ENCODE measurements around the gene TBC1D10A. TPM values are rescaled to one million over a fixed set of nuclear protein-coding genes. Genes with fewer than 3 reads are reported as not detected.

Gene TBC1D10A
- total RNA-seq, 1 experiment from 2014 or later: 8.4 TPM

- no peak for DNase-seq
- H3K18ac ChIP-seq (ENCODE audit: insufficient read length, low read depth, low read length): no peak overlapping the region
- no peak overlapping the region for H3K23ac ChIP-seq (ENCODE audit: insufficient read length, low read depth, low read length)
- no peak overlapping the region for H3K14ac ChIP-seq (ENCODE audit: insufficient read depth, low read length)
- H4K8ac ChIP-seq (replicated peaks; ENCODE audit: insufficient read length, low read depth, low read length): no peak overlapping the region
- H3K79me2 ChIP-seq (ENCODE audit: insufficient read depth, low read length): no peaks in the 10 kb centered on the region
- no peak overlapping the region for H3K4me2 ChIP-seq (ENCODE audit: insufficient read depth, insufficient read length, low read length)
- no peak overlapping the region for H3K9ac ChIP-seq (ENCODE audit: extremely low read depth, insufficient read length, low read length)
- no peak overlapping the region for H2BK120ac ChIP-seq (ENCODE audit: low read depth, low read length, poor library complexity, severe bottlenecking)
- no peak overlapping the region for H4K5ac ChIP-seq (ENCODE audit: insufficient read length, low read depth, low read length)
- no peak overlapping the region for H2AFZ ChIP-seq (ENCODE audit: low read length)
- Mint-ChIP-seq H3K27me3 (ENCODE audit: low read depth) (no peaks in the 10 kb centered on the region; the same call in 1 of the 2 replicates), H3K4me1 (peaks cover 4 to 8% of the 10 kb centered on the region in 2 experiments; a peak in 3 of 4 replicates), H3K27ac (peak overlapping the region; percentile 46 to 75 (median 73); a peak in 4 of 7 replicates), H3K9me3 (peaks cover 0 to 1% of the 10 kb centered on the region in 2 experiments; a peak in 1 of 5 replicates), H3K4me3 (no peak overlapping the region), H3K36me3 (ENCODE audit: insufficient read depth in 1 of 3, low read depth in 3 of 3) (peaks cover 0 to 6% (median 0%) of the 10 kb centered on the region in 3 experiments; a peak in 1 of 7 replicates)
- H3K23me2 ChIP-seq (ENCODE audit: insufficient read length, low read depth, low read length, poor library complexity, severe bottlenecking): no peaks in the 10 kb centered on the region
- no peak overlapping the region for H3T11ph ChIP-seq (ENCODE audit: low read length)
- no peak overlapping the region for H3K56ac ChIP-seq (ENCODE audit: insufficient read length, low read depth, low read length)
- no CpG with 5 or more reads among the region's 9 CpGs for WGBS (ENCODE audit: extremely low coverage, insufficient read length, low lambda C conversion rate)
- H3K27me3 ChIP-seq (ENCODE audit: insufficient read depth, low read length): no peaks in the 10 kb centered on the region
- H2BK12ac ChIP-seq (ENCODE audit: insufficient read length, low read depth, low read length): no peak overlapping the region
- no peak overlapping the region for H3K4ac ChIP-seq (ENCODE audit: low read depth, low read length)
- no peak for TF ChIP-seq CTCF (conservative IDR thresholded peaks at IDR 0.05)
- H2BK20ac ChIP-seq (ENCODE audit: low read depth, low read length, poor library complexity, severe bottlenecking): no peak overlapping the region
- no peak overlapping the region for H2AK5ac ChIP-seq (ENCODE audit: insufficient read length, low read length)
- H3K9me3 ChIP-seq (ENCODE audit: control insufficient read depth, low read depth, low read length): no peaks in the 10 kb centered on the region
- H3K79me1 ChIP-seq (ENCODE audit: insufficient read depth, low read depth, low read length, poor library complexity, severe bottlenecking): no peaks in the 10 kb centered on the region
- H4K20me1 ChIP-seq (ENCODE audit: control insufficient read depth, insufficient read depth, insufficient read length): no peaks in the 10 kb centered on the region
- no peak overlapping the region for H2BK15ac ChIP-seq (ENCODE audit: low read depth, low read length)
- H3K27ac ChIP-seq (ENCODE audit: insufficient read length, low read depth, low read length): no peak overlapping the region
- no peak overlapping the region for H2BK5ac ChIP-seq (ENCODE audit: insufficient read length, low read length)
- H3K4me1 ChIP-seq (ENCODE audit: insufficient read depth, low read length): no peaks in the 10 kb centered on the region
- H4K91ac ChIP-seq (ENCODE audit: insufficient read length, low read depth, low read length): no peak overlapping the region
Observed at GRCh38 chr22:30301995-30302809, 24.5 kb downstream of the TBC1D10A start.

All from H9 (cell line).